HT-29 (cell line): ENCODE measurements around the gene LRRK1. TPM values are rescaled to one million over a fixed set of nuclear protein-coding genes. Genes with fewer than 3 reads are reported as not detected.

Experiments used
- DNase-seq: peaks from one replicate; pipeline ENCODE4 v3.0.0-alpha.2; 2015; ENCODE audit warnings: low spot score
- total RNA-seq: library from RNA; depleted of rRNA; stranded (reverse); fragments of >200 nt; shearing (Covaris generic); gene quantifications from 2 replicates; pipeline ENCODE4 v1.2.3, GENCODE V29; 2014

The LRRK1 gene
- total RNA-seq, 1 experiment from 2014 or later, result 25.0 TPM

- DNase-seq, result no peak
Observed at GRCh38 chr15:101023501-101024072, 104.4 kb downstream of the LRRK1 start.

- DNase-seq, result no peak
Observed at GRCh38 chr15:101024073-101024695, 105.0 kb downstream of the LRRK1 start.

GRCh38 chr15:101024706-101025500, 105.7 kb downstream of the LRRK1 start:
- no peak for DNase-seq

GRCh38 chr15:101025501-101025885, 106.3 kb downstream of the LRRK1 start:
- no peak for DNase-seq

- no peak for DNase-seq
Observed at GRCh38 chr15:101025896-101026631, 106.9 kb downstream of the LRRK1 start.

- DNase-seq, result no peak
Observed at GRCh38 chr15:101026656-101027272, 107.6 kb downstream of the LRRK1 start.

GRCh38 chr15:101027273-101027901, 108.2 kb downstream of the LRRK1 start:
- no peak for DNase-seq

GRCh38 chr15:101027920-101028319, 108.8 kb downstream of the LRRK1 start:
- DNase-seq, result no peak

- DNase-seq, result no peak
Observed at GRCh38 chr15:101028321-101028720, 109.2 kb downstream of the LRRK1 start.

GRCh38 chr15:101028772-101029438, 109.7 kb downstream of the LRRK1 start:
- DNase-seq, result no peak

GRCh38 chr15:101029971-101030661, 111.0 kb downstream of the LRRK1 start:
- no peak for DNase-seq

- no peak for DNase-seq
Observed at GRCh38 chr15:101031213-101031612, 112.1 kb downstream of the LRRK1 start.

- no peak for DNase-seq
Observed at GRCh38 chr15:101033801-101034200, 114.6 kb downstream of the LRRK1 start.

GRCh38 chr15:101035611-101036010, 116.5 kb downstream of the LRRK1 start:
- DNase-seq, result no peak

- no peak for DNase-seq
Observed at GRCh38 chr15:101036189-101036588, 117.0 kb downstream of the LRRK1 start.

GRCh38 chr15:101037090-101037830, 118.1 kb downstream of the LRRK1 start:
- DNase-seq, result no peak

- DNase-seq, result no peak
Observed at GRCh38 chr15:101038327-101039003, 119.3 kb downstream of the LRRK1 start.

- DNase-seq, result no peak
Observed at GRCh38 chr15:101039461-101039860, 120.3 kb downstream of the LRRK1 start.

- no peak for DNase-seq
Observed at GRCh38 chr15:101042320-101042719, 123.2 kb downstream of the LRRK1 start.
